MCF 10A (cell line): ENCODE results near the gene RHOBTB1. TPM values are rescaled to one million over a fixed set of nuclear protein-coding genes. Genes with fewer than 3 reads are reported as not detected.

Source experiments
- BruUV-seq: library from RNA; stranded (reverse); fragments of 400-500 nt; replicated peaks from 2 replicates; lab custom pipeline; 2021; lab: Mats Ljungman, UMichigan
- CTCF ChIA-PET: fragments of 300-600 bp; sonication (Branson Sonifier 250); formaldehyde crosslinking; extraction: SDS; loops from one replicate; lab custom pipeline; 2021; ENCODE audit warnings: antibody characterized with exemption, inconsistent platforms; lab: Yijun Ruan, JAX
- POLR2A ChIA-PET: fragments of 300-600, 350-650 bp; sonication (Branson Sonifier 250); formaldehyde crosslinking; extraction: SDS; loops from one replicate; lab custom pipeline; 2020; ENCODE audit warnings: antibody characterized with exemption, inconsistent platforms; lab: Yijun Ruan, JAX
- DNase-seq: peaks from one replicate; pipeline ENCODE4 v3.0.0-alpha.2; 2018; ENCODE audit not compliant: unreplicated experiment
- H3K27ac Mint-ChIP-seq: one replicate; pipeline ENCODE4 v1.8.0; 2022; ENCODE audit warnings: mild to moderate bottlenecking, low read depth, mixed read lengths; ENCODE audit not compliant: unreplicated experiment
- H3K27me3 Mint-ChIP-seq: one replicate; pipeline ENCODE4 v1.8.0; 2022; ENCODE audit warnings: mixed read lengths; ENCODE audit not compliant: insufficient read depth, unreplicated experiment
- H3K36me3 Mint-ChIP-seq: one replicate; pipeline ENCODE4 v1.8.0; 2022; ENCODE audit warnings: mild to moderate bottlenecking, moderate library complexity, mixed read lengths; ENCODE audit not compliant: insufficient read depth, unreplicated experiment
- H3K4me1 Mint-ChIP-seq: one replicate; pipeline ENCODE4 v1.8.0; 2022; ENCODE audit warnings: mixed read lengths; ENCODE audit not compliant: insufficient read depth, unreplicated experiment
- H3K4me3 Mint-ChIP-seq: one replicate; pipeline ENCODE4 v1.8.0; 2022; ENCODE audit warnings: mild to moderate bottlenecking, moderate library complexity, mixed read lengths; ENCODE audit not compliant: unreplicated experiment
- H3K9me3 Mint-ChIP-seq: one replicate; pipeline ENCODE4 v1.8.0; 2022; ENCODE audit warnings: mixed read lengths; ENCODE audit not compliant: unreplicated experiment
- CTCF ChIP-seq: fragments of 200-600 bp; IDR thresholded peaks from one replicate; pipeline ENCODE4 v1.8.0; 2022; ENCODE audit warnings: antibody characterized with exemption, mild to moderate bottlenecking; ENCODE audit not compliant: unreplicated experiment
- intact Hi-C: fragments of 100-400 bp; cut with micrococcal nuclease; formaldehyde crosslinking; loops from 2 replicates; pipeline ENCODE4 v1.14.1; 2022
- total RNA-seq: library from RNA; stranded (reverse); gene quantifications from 2 replicates; pipeline ENCODE4 v1.2.3, GENCODE V29; 2022

RHOBTB1 gene
- total RNA-seq, 1 experiment from 2014 or later = 0.70 TPM

- no peaks in the 10 kb centered on the region for H3K9me3 Mint-ChIP-seq
- intact Hi-C loops = no loop called here
- H3K27me3 Mint-ChIP-seq = no peaks in the 10 kb centered on the region
- H3K27ac Mint-ChIP-seq = no peak overlapping the region
- CTCF ChIA-PET = interaction anchor here (0.6 kb wide), 1 partner anchor 31 kb away, joined by 3 read pairs; no protein-coding TSS in a partner anchor
- H3K4me3 Mint-ChIP-seq = no peak overlapping the region
- no peak for TF ChIP-seq CTCF
- POLR2A ChIA-PET = no interaction called here
- H3K36me3 Mint-ChIP-seq = no peaks in the 10 kb centered on the region
- no peaks in the 10 kb centered on the region for H3K4me1 Mint-ChIP-seq
- DNase-seq = no peak
- no TSS peak for BruUV-seq
Measured at GRCh38 chr10:60856405-60856804, 87.6 kb downstream of the RHOBTB1 start.

- CTCF ChIA-PET = no interaction called here
- BruUV-seq = no TSS peak
Measured at GRCh38 chr10:60853637-60854036, 90.3 kb downstream of the RHOBTB1 start.

GRCh38 chr10:60853107-60853506 is 90.9 kb downstream of the RHOBTB1 start:
- Mint-ChIP-seq H3K36me3 (no peaks in the 10 kb centered on the region), H3K27me3 (no peaks in the 10 kb centered on the region), H3K27ac (no peak overlapping the region), H3K4me3 (no peak overlapping the region), H3K4me1 (no peaks in the 10 kb centered on the region), H3K9me3 (no peaks in the 10 kb centered on the region)
- DNase-seq = no peak
- BruUV-seq = no TSS peak
- POLR2A ChIA-PET = no interaction called here
- CTCF ChIA-PET = interaction anchor here (0.5 kb wide), 1 partner anchor 18 kb away, joined by 3 read pairs; no protein-coding TSS in a partner anchor
- TF ChIP-seq CTCF = no peak
- intact Hi-C loops = no loop called here

More at GRCh38 chr10:60853637-60854036, 90.3 kb downstream of the RHOBTB1 start:
- no peak for TF ChIP-seq CTCF
- no peaks in the 10 kb centered on the region for H3K36me3 Mint-ChIP-seq
- POLR2A ChIA-PET = no interaction called here
- H3K4me3 Mint-ChIP-seq = no peak overlapping the region
- H3K27ac Mint-ChIP-seq = no peak overlapping the region
- no peaks in the 10 kb centered on the region for H3K4me1 Mint-ChIP-seq
- no peak for DNase-seq
- intact Hi-C loops = no loop called here
- no peaks in the 10 kb centered on the region for H3K27me3 Mint-ChIP-seq
- H3K9me3 Mint-ChIP-seq = no peaks in the 10 kb centered on the region

GRCh38 chr10:60849740-60850139 is 94.2 kb downstream of the RHOBTB1 start:
- TF ChIP-seq CTCF = no peak
- no peaks in the 10 kb centered on the region for H3K36me3 Mint-ChIP-seq
- ChIA-PET CTCF (interaction anchor here (0.6 kb wide), 1 partner anchor 10 kb away, joined by 3 read pairs; no protein-coding TSS in a partner anchor), POLR2A (no interaction called here)
- H3K9me3 Mint-ChIP-seq = no peaks in the 10 kb centered on the region
- no peaks in the 10 kb centered on the region for H3K4me1 Mint-ChIP-seq
- BruUV-seq = no TSS peak
- H3K27ac Mint-ChIP-seq = no peak overlapping the region
- no peak for DNase-seq
- intact Hi-C loops = no loop called here
- H3K27me3 Mint-ChIP-seq = no peaks in the 10 kb centered on the region
- no peak overlapping the region for H3K4me3 Mint-ChIP-seq
